Stimulated activated CD8-positive, alpha-beta memory T cell treated with anti-CD3 and anti-CD28 coated beads, Interleukin-12 subunit alpha, Interleukin-12 subunit beta, amount 100 ng/mL, for 1 hour (primary cell): ENCODE measurements around the gene EPB41L2.
"Not testable (repeated sequence)": the region's sequence is repeated elsewhere in the genome, so short reads cannot be mapped to it uniquely, and the experiment has no call there.

Experiments used
- DNase-seq: peaks from one replicate; pipeline ENCODE4 v3.0.0-alpha.2; 2020; ENCODE audit warnings: low read depth

Gene EPB41L2

DNA sequence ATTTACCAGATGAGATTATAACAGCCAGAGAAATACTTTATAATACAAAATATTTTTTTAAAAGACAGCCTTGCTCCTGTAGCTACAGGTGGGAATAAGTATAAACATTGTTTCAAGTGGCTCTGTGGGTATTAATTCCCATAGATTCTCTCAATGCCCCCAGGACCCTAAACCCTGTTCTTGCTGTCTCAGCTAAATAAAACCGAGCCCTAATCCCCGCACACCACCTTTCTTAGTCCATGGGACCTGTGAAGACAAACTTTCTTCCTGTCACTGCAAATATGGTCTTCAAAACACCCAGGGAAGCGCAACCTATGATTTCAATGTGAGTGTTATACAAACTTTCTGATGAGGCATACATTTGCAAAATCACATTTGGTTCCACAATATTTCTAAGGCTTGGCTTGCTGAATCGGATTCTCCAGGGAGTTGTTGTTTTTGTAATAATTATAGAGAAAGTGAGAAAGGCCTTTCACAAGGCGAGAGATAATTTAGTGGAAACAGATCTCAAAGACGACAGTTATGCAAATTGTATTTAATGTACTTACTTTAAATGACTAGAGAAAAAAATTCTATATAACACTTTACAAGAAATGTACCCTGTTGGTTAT, 224.7 kb downstream of the EPB41L2 start:
- DNase-seq: no peak

- no peak for DNase-seq
Measured at GRCh38 chr6:130837067-130837466, 226.0 kb downstream of the EPB41L2 start.

DNA sequence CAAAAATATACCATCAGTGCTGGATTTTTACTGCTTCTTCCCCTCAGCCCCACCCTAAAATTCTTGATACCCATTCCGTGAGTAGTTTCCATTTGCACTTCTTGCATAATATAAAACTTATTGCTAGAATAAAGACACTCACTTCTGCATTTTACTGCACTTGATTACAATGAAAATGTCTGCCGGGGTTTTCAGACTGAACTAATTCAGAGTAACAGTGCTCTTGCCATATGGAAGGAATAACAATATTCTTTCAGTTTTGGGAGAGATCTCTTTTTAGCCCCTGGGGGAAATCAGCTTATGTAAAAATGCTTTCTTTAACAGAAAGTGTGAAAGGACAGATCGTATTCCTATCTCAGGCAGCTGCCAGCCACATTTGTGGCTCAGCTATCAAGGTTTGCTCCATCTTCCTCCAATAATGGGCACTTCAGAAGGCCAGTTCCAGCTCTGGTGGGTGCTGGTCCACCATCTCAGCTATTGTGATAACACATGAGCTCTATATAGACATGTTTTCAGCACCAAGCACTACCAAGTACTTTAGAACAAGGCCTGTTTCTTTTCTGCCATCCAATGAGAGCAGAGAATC, 226.9 kb downstream of the EPB41L2 start:
- no peak for DNase-seq

GRCh38 chr6:130834482-130835251, 228.4 kb downstream of the EPB41L2 start:
- no peak for DNase-seq

DNA sequence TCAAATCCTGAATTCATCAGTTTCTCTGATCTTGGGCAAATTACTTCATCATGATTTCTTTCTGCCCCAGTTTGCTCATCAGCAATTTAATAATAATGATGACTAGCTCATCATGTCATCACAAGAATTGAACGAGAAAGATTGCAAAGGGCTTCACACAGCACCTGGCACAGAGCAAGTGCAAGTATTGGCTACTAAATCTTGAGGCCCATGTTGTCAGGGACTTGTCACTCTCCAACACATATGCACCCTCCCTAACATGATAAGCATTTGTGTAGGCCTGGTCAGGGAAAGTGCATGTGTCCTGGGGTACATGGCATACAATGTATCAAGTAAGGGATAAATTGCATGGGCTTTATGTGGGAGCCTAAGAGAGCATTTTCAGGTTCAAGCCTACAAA, 229.5 kb downstream of the EPB41L2 start:
- no peak for DNase-seq

DNA sequence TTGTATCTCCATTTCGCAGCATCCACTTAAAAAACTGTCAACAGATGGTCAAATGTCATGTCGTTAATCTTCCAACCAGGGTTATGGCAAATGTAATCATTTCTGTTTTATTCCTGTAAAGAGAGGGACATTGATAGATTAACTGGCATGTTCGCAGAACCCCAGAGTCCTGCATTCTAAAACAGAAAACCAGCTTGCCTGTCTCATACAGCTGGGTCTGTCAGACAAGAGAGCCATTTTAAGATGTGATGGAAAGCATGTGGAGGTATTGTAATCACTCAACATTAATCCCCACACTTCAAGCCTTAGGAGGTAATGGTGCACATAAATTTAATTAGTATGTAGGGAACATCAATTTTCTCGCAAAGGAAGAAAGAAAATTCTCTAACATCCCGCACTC, 231.4 kb downstream of the EPB41L2 start:
- no peak for DNase-seq

DNA sequence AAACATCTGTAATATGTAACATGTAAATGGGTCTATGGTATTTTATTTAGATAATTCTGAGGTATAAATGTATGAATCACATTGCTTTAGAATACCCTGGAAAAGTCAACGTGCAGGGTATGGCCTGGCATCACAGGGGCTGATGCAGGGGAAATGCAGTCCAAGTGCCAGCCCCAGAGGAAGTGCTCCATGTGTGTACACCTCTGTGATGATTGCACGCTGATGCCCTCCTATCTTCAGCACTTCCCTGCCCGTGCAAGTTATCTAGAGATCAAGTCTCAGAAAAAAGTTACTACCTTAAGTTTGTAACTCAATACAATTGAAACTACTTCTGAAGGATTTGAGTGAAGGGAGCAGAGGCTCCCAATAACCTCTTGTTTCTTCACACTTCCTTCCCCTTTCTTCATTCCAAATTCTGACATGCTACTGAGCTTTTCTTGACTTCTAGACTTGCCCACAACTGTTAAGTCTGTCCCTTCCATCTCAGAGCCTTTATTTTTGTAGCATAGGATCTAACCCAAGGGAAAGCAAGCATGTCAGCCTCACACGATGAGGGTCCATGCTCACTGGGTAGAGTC, 233.6 kb downstream of the EPB41L2 start:
- DNase-seq: no peak

GRCh38 chr6:130827247-130828149, 235.5 kb downstream of the EPB41L2 start, which contains the start of gene SMLR1:
Gene SMLR1, plus strand, starts transcription at chr6:130827406. Its CDS starts 8 bp downstream, at chr6:130827414.
- DNase-seq: no peak

- DNase-seq: no peak
Measured at GRCh38 chr6:130826442-130827246, 236.4 kb downstream of the EPB41L2 start.

DNA sequence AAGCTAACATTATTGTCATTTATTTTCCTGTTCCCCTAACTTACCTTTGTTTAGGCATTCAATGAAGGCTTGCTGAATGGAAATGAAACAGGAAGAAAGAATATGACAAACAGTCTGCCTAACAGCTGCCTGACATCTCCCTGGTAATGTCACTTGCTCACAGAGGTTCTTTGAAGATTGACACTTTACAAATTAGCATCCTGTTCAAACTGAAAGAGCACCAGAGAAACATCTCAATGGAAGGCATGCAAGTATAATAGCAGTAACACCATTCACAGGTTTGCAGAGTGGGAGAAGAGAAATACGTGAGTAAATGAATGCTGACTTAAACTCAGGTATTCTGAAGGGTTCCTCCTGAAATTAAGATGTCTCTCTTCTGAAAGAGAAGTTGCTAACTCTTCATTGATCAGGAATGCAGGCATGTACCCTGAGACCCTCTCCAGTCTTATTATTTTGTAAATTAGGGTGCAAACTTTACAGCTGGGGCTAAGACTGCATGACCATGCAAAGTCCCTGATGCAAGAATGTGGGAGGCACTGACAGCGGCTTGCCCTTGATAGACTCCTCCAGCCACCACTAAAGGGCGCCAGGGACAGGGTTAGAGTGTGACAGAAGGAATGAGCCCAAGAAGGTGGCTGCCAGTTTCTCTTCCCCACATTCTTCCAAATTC, 237.1 kb downstream of the EPB41L2 start:
- DNase-seq: no peak

GRCh38 chr6:130824978-130825694, 237.9 kb downstream of the EPB41L2 start:
- no peak for DNase-seq

DNA sequence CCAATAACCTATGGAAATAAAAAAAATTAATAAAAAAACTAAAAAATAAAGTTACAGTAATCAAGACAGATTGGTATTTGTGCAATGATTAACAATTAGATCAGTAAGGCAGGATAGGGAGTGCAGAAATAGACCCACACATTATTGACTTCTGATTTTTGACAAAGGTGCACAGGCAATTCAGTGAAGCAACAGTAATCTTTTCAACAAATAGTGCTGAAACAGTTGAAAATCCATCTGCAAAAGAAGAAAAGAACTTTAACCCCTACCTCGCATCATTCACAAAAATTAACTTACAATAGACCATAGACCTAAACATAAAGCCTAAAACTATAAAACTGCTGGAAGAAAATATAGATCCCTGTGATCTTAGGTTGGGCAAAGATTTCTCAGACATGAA, 240.3 kb downstream of the EPB41L2 start:
- no peak for DNase-seq

GRCh38 chr6:130815200-130816071, 247.6 kb downstream of the EPB41L2 start:
- no peak for DNase-seq

DNA sequence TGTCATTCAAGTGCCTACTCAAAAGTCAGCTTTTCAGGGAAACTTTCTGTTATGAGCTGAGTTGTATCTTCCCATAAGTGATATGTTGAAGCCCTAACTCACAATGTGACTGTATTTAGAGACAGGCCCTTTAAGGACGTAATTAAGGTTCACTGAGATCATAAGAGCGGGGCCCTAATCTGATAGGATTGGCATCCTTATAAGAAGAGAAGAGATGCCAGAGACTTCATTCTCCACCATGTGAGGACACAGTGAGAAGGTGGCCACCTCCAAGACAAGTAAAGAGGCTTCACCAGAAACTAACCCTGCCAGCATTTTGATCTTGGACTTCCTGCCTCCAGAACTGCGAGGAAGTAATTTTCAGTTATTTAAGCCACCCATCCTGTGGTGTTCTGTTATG, 248.5 kb downstream of the EPB41L2 start:
- no peak for DNase-seq

DNA sequence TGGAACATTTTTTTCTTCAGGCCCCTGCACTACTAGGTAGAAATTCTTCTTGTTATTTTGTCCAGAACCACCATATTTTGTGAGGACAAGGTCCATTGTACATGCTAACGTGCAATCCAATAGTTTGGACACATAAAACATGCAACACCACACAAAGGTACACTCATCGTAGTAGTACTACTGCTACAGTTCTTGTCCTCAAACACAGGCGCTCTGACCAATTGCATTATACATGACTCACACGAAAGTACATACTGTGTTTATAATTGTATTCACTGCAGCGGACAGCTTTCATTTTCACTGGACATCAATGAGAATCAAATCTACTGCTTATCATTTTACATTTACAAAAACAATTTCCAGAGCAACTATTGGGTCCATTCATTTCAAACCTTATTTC, 251.1 kb downstream of the EPB41L2 start:
- DNase-seq: no peak

DNA sequence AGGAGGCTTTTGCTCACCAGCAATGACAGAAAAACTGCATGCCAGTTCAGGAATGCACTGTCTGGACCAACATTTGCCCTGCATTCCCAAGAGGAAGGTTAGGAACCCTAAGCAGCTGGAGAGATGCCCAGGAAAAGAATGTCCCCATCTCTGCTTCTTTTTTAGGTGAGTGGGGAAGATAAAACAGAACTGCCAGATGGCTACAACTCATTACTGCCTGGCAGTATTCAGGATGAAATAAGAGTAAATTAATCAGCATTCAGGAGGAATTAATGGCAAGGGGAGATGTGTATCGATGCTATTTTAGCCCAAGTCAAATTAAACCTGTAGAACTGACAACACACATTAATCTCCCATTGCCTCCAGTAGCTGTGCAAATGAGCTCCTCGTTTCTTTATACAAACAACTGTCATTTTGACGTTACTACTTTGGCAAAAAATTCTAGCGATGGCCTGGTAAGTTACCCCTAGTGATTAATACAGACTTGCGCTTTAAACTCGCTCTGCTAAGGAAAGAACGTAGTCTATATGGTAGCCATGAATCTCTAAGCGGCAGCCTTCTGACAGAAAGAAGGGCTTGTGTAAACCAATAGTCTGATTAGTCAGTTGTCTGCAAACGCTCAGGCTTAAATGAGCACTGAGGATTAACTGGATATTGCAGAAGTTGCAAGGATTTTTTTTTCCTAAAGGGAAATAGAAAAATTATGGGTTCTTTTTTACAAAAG, 252.6 kb downstream of the EPB41L2 start:
- no peak for DNase-seq

DNA sequence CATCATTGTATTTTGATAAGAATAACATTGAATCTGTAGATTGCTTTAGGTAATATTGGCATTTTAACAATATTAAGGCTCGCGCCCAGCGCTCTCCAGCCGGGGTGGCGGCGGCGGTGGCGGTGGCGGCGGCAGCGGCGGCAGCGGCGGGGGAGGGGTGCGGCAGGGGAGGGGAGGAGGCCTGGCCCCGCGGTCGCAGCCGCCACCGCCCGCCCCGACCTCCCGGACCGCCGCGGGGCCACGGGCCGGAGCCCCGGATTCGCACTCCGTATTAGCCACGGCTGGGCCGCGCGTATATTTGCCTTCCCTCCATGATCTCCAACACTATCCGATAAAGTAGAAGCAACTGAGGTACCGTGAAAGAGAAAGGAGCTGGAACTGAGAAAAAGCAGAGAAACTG, 261.7 kb downstream of the EPB41L2 start:
- DNase-seq: not testable (repeated sequence)

GRCh38 chr6:130797061-130797460, 266.0 kb downstream of the EPB41L2 start:
- no peak for DNase-seq
